Measurements from ENCODE around the gene DQX1. TPM values are rescaled to one million over a fixed set of nuclear protein-coding genes. Genes with fewer than 3 reads are reported as not detected.

DQX1 gene
- polyA plus RNA-seq, 1 donor (not counting 4 experiments of a cell fraction or from before 2014, with no cell fraction given), result 5.9 TPM

DNA sequence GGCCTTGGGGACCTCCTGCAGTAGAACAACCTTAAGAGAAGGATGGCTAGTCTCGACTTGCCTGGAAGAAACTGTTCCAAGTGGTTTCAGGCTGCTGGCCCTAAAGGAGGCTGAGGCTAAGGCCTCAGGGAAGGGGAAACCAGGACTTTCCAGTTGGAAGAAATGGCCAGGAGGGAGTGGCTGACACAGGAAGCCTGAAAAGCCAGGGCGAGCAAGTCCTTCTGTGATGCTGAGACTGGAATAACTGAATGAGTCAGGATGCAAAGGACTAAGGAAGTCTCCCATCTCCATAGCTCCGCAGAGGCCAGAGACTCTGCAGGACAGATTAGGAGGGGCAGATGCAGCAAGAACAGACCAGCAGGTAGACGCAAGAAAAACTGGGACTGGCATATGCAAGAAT is 11.1 kb upstream of the DQX1 start:
- Histone ChIP-seq H3K27me3 (ENCODE audit: control insufficient read depth, extremely low read depth, insufficient read depth, low read length) (no peaks in the 10 kb centered on the region), H4K20me1 (ENCODE audit: control insufficient read depth, extremely low read depth, insufficient read depth, low read length) (no peaks in the 10 kb centered on the region), H3K27ac (ENCODE audit: control insufficient read depth, insufficient read depth, low read length) (no peak overlapping the region), H2AFZ (ENCODE audit: control insufficient read depth, low read length) (peak overlapping the region; percentile 50), H3K9me1 (ENCODE audit: control insufficient read depth, extremely low read depth, insufficient read depth, low read length) (peaks cover 4% of the 10 kb centered on the region), H3K4me2 (ENCODE audit: control insufficient read depth, extremely low read depth, insufficient read depth, low read depth, low read length) (peak overlapping the region; percentile 47), H3K4me1 (ENCODE audit: control insufficient read depth, extremely low read depth, insufficient read depth, low read length) (peaks cover 12% of the 10 kb centered on the region), H3K4me3 (ENCODE audit: control insufficient read depth in 2 of 3, extremely low read depth in 1 of 3, insufficient read depth in 2 of 3, low read depth in 1 of 3, low read length in 3 of 3) (no peak overlapping the region), H3K79me2 (ENCODE audit: control insufficient read depth, insufficient read depth, low read length) (no peaks in the 10 kb centered on the region), H3K36me3 (ENCODE audit: control insufficient read depth in 2 of 2, extremely low read depth in 1 of 2, insufficient read depth in 2 of 2, low read length in 2 of 2) (peaks cover 0 to 8% of the 10 kb centered on the region in 2 experiments), H3K9me3 (ENCODE audit: control insufficient read depth, low read depth, low read length) (no peaks in the 10 kb centered on the region), H3K9ac (ENCODE audit: control insufficient read depth, extremely low read depth, insufficient read depth, low read length) (no peak overlapping the region)
- DNase-seq (ENCODE audit: low read depth, low spot score) (peak; percentile 67), FAIRE-seq (peak; percentile 84)
- dilution Hi-C loops (cut with MboI; ENCODE audit: extremely low pct_ligation_motif_present, low sequenced_read_pairs), result no loop called here
- TF ChIP-seq, protein P1, sequence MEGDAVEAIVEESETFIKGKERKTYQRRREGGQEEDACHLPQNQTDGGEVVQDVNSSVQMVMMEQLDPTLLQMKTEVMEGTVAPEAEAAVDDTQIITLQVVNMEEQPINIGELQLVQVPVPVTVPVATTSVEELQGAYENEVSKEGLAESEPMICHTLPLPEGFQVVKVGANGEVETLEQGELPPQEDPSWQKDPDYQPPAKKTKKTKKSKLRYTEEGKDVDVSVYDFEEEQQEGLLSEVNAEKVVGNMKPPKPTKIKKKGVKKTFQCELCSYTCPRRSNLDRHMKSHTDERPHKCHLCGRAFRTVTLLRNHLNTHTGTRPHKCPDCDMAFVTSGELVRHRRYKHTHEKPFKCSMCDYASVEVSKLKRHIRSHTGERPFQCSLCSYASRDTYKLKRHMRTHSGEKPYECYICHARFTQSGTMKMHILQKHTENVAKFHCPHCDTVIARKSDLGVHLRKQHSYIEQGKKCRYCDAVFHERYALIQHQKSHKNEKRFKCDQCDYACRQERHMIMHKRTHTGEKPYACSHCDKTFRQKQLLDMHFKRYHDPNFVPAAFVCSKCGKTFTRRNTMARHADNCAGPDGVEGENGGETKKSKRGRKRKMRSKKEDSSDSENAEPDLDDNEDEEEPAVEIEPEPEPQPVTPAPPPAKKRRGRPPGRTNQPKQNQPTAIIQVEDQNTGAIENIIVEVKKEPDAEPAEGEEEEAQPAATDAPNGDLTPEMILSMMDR (optimal IDR thresholded peaks at IDR 0.05 in 1 of 3, IDR thresholded peaks at IDR 0.05 in 1 of 3, conservative IDR thresholded peaks at IDR 0.05 in 1 of 3; ENCODE audit: extremely low read depth in 1 of 3, insufficient read depth in 2 of 3, low read length in 3 of 3), result no peak
- TF ChIP-seq EZH2 (IDR thresholded peaks at IDR 0.05; ENCODE audit: low read length), result no peak

DNA sequence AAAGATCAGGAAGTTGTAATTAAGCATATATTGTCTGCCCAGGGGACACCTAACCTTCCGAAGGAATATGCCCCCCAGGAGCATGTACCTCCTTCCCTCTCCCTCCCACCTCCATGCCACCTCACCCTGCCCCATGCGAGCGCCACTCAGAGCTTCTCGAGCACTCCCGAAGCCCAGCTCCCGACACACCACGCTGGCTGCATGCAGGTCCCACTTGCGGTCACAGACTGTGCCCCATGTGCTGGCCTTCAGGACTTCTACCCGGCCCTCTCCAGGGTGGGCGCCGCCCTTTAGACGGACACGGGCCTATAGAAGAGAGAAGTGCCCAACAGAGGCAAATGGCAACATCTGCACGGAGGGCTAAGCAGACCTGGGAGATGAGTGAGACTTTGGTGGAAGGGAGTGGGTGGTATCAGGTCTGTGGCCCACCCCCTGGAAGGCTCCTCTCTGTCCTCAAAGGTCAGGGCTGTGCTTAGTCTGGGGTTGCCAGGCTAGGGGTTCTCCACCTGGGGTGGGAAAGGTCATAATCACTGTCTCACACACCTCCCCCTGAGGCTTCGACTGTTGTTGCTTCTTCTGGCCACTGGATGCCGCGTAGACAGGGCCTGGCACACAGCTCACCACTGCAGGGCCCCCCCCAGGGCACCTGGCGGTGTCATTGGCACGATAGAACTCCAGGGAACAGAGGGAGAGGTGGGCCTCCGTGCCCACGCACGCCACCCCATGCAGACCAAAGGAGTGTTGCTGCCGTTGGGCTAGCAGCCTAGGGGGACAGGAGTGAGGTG is 10.3 kb upstream of the DQX1 start:
- Histone ChIP-seq H3K36me3 (ENCODE audit: control insufficient read depth in 2 of 2, extremely low read depth in 1 of 2, insufficient read depth in 2 of 2, low read length in 2 of 2) (peaks cover 5 to 13% of the 10 kb centered on the region in 2 experiments), H3K27ac (ENCODE audit: control insufficient read depth, insufficient read depth, low read length) (no peak overlapping the region), H4K20me1 (ENCODE audit: control insufficient read depth, extremely low read depth, insufficient read depth, low read length) (no peaks in the 10 kb centered on the region), H2AFZ (ENCODE audit: control insufficient read depth, low read length) (peak overlapping the region; percentile 50), H3K9me1 (ENCODE audit: control insufficient read depth, extremely low read depth, insufficient read depth, low read length) (peaks cover 4% of the 10 kb centered on the region), H3K79me2 (ENCODE audit: control insufficient read depth, insufficient read depth, low read length) (no peaks in the 10 kb centered on the region), H3K9ac (ENCODE audit: control insufficient read depth, extremely low read depth, insufficient read depth, low read length) (no peak overlapping the region), H3K4me2 (ENCODE audit: control insufficient read depth, extremely low read depth, insufficient read depth, low read depth, low read length) (peak overlapping the region; percentile 47), H3K4me1 (ENCODE audit: control insufficient read depth, extremely low read depth, insufficient read depth, low read length) (peaks cover 12% of the 10 kb centered on the region), H3K27me3 (ENCODE audit: control insufficient read depth, extremely low read depth, insufficient read depth, low read length) (no peaks in the 10 kb centered on the region), H3K4me3 (ENCODE audit: control insufficient read depth in 2 of 3, extremely low read depth in 1 of 3, insufficient read depth in 2 of 3, low read depth in 1 of 3, low read length in 3 of 3) (no peak overlapping the region), H3K9me3 (ENCODE audit: control insufficient read depth, low read depth, low read length) (no peaks in the 10 kb centered on the region)
- no peak for FAIRE-seq
- DNase-seq (ENCODE audit: low read depth, low spot score), result no peak
- dilution Hi-C loops (cut with MboI; ENCODE audit: extremely low pct_ligation_motif_present, low sequenced_read_pairs), result no loop called here
- TF ChIP-seq, protein P1 (optimal IDR thresholded peaks at IDR 0.05 in 1 of 3, IDR thresholded peaks at IDR 0.05 in 1 of 3, conservative IDR thresholded peaks at IDR 0.05 in 1 of 3; ENCODE audit: extremely low read depth in 1 of 3, insufficient read depth in 2 of 3, low read length in 3 of 3), result peak in 2 of 3 experiments; percentile 7 to 31
- TF ChIP-seq EZH2 (IDR thresholded peaks at IDR 0.05; ENCODE audit: low read length), result no peak

Data from keratinocyte (primary cell).